HepG2 (cell line): Measurements from ENCODE around the gene ESPN. TPM values are rescaled to one million over a fixed set of nuclear protein-coding genes. Genes with fewer than 3 reads are reported as not detected.

Experiments used
- AGO2 ChIP-seq: fragments of 200-400 bp; formaldehyde crosslinking; optimal IDR thresholded peaks from 2 replicates; pipeline ENCODE3; 2017; ENCODE audit warnings: mild to moderate bottlenecking, low read depth, low read length, moderate library complexity
- CBX5 ChIP-seq: sonication (generic); formaldehyde crosslinking; IDR thresholded peaks from 2 replicates; pipeline ENCODE4 v1.4.0; 2020; ENCODE audit warnings: missing genetic modification reagents, borderline replicate concordance
- CEBPG ChIP-seq: IDR thresholded peaks from 2 replicates; pipeline ENCODE4 v1.6.1; 2016
- ELF1 ChIP-seq: sonication (generic); formaldehyde crosslinking; IDR thresholded peaks from 2 replicates; pipeline ENCODE4 v1.4.0; 2020; ENCODE audit warnings: missing genetic modification reagents
- HINFP ChIP-seq: sonication (generic); formaldehyde crosslinking; IDR thresholded peaks from 2 replicates; pipeline ENCODE4 v1.4.0; 2020; ENCODE audit warnings: low read depth, mild to moderate bottlenecking, missing genetic modification reagents
- NRL ChIP-seq: sonication (generic); formaldehyde crosslinking; IDR thresholded peaks from 2 replicates; pipeline ENCODE4 v1.5.0; 2020; ENCODE audit warnings: missing genetic modification reagents, mild to moderate bottlenecking, moderate library complexity, borderline replicate concordance
- PRDM15 ChIP-seq: sonication (generic); formaldehyde crosslinking; IDR thresholded peaks from 2 replicates; pipeline ENCODE4 v1.4.0; 2020; ENCODE audit warnings: missing genetic modification reagents
- RBM39 ChIP-seq: fragments of 200-400 bp; formaldehyde crosslinking; IDR thresholded peaks from one replicate; pipeline ENCODE4 v1.6.1; 2018; ENCODE audit warnings: antibody characterized with exemption, mild to moderate bottlenecking, low read depth, low read length; ENCODE audit not compliant: poor library complexity, severe bottlenecking
- REPIN1 ChIP-seq: sonication (generic); formaldehyde crosslinking; IDR thresholded peaks from 2 replicates; pipeline ENCODE4 v1.8.0; 2022; ENCODE audit warnings: missing genetic modification reagents, low read depth, mild to moderate bottlenecking, borderline replicate concordance
- RFXANK ChIP-seq: IDR thresholded peaks from 2 replicates; pipeline ENCODE4 v1.6.1; 2016
- RFXAP ChIP-seq: sonication (generic); formaldehyde crosslinking; IDR thresholded peaks from 2 replicates; pipeline ENCODE4 v1.4.0; 2020; ENCODE audit warnings: missing genetic modification reagents, borderline replicate concordance
- SRY ChIP-seq: sonication (generic); formaldehyde crosslinking; IDR thresholded peaks from 2 replicates; pipeline ENCODE4 v1.8.0; 2022; ENCODE audit warnings: mild to moderate bottlenecking, missing genetic modification reagents
- TSC22D2 ChIP-seq: sonication (generic); formaldehyde crosslinking; IDR thresholded peaks from 2 replicates; pipeline ENCODE4 v1.5.1; 2020; ENCODE audit warnings: missing genetic modification reagents, mild to moderate bottlenecking, borderline replicate concordance
- UBTF ChIP-seq: sonication (generic); formaldehyde crosslinking; IDR thresholded peaks from 2 replicates; pipeline ENCODE4 v1.4.0; 2020; ENCODE audit warnings: mild to moderate bottlenecking, missing genetic modification reagents
- ZNF143 ChIP-seq: sonication (generic); formaldehyde crosslinking; IDR thresholded peaks from 2 replicates; pipeline ENCODE4 v1.4.0; 2020; ENCODE audit warnings: missing genetic modification reagents
- ZNF337 ChIP-seq: sonication (generic); formaldehyde crosslinking; IDR thresholded peaks from 2 replicates; pipeline ENCODE4 v1.5.1; 2020; ENCODE audit warnings: missing genetic modification reagents, low read depth, mild to moderate bottlenecking, borderline replicate concordance
- ZNF343 ChIP-seq: sonication (generic); formaldehyde crosslinking; IDR thresholded peaks from 2 replicates; pipeline ENCODE4 v1.4.0; 2020; ENCODE audit warnings: mild to moderate bottlenecking, missing genetic modification reagents
- ZNF576 ChIP-seq: sonication (generic); formaldehyde crosslinking; IDR thresholded peaks from 2 replicates; pipeline ENCODE4 v1.4.0; 2020; ENCODE audit warnings: mild to moderate bottlenecking, missing genetic modification reagents
- ZNF605 ChIP-seq: sonication (generic); formaldehyde crosslinking; IDR thresholded peaks from 2 replicates; pipeline ENCODE4 v1.8.0; 2022; ENCODE audit warnings: mild to moderate bottlenecking, missing genetic modification reagents
- polyA plus RNA-seq, 8 experiments: library from polyadenylated mRNA; depleted of rRNA in 3 of 8; stranded (reverse) in 7 of 8; unstranded in 1 of 8; fragments of >200 nt; fragmentation: Illumina TruSeq in 4 of 8; extraction: Trizol in 4 of 8; gene quantifications; 2 replicates each; pipeline versions ENCODE4 v1.2.1 to v1.2.3, GENCODE V29; 2011 to 2016; ENCODE audit warnings: low read depth in 4 of 8, missing spikeins in 1 of 8, mixed read lengths in 1 of 8; ENCODE audit not compliant: insufficient read depth in 1 of 8
- total RNA-seq, 5 experiments: library from RNA; depleted of rRNA; stranded (reverse); fragments of >200 nt; fragmentation: Illumina TruSeq; extraction: Trizol; gene quantifications; 2 replicates each; pipeline ENCODE4 v1.2.3, GENCODE V29; 2016; ENCODE audit warnings: low read depth in 1 of 5

The ESPN gene
- total and polyA plus RNA-seq, 2 of the 13 experiments (the other 11 are each of a cell fraction or from before 2014, with no cell fraction given), result 48.6 to 54.2 TPM

- TF ChIP-seq HINFP (CRISPR knock-in tag) (no peak), CBX5 (CRISPR knock-in tag) (no peak), ZNF343 (CRISPR knock-in tag) (no peak), AGO2 (no peak), RFXAP (no peak), NRL (CRISPR knock-in tag) (no peak), ZNF337 (no peak), ZNF605 (CRISPR knock-in tag) (0 out of 2 replicates have a peak, but pooled peaks have one; percentile 45), RFXANK (CRISPR knock-in tag) (no peak), ELF1 (CRISPR knock-in tag) (no peak), TSC22D2 (CRISPR knock-in tag) (no peak), ZNF576 (CRISPR knock-in tag) (no peak), SRY (no peak), CEBPG (no peak), RBM39 (no peak), UBTF (CRISPR knock-in tag) (0 out of 2 replicates have a peak, but pooled peaks have one; percentile 7), REPIN1 (CRISPR knock-in tag) (no peak), ZNF143 (CRISPR knock-in tag) (no peak), PRDM15 (no peak)
Measured at GRCh38 chr1:6391951-6392808, 32.4 kb upstream of the ESPN start (continued).
